ENCODE results near the gene ZNF440. TPM values are rescaled to one million over a fixed set of nuclear protein-coding genes. Genes with fewer than 3 reads are reported as not detected.

Gene ZNF440
- polyA plus RNA-seq, 1 of the 3 experiments (the other 2 are of a cell fraction) = 2.0 TPM

Other genes starting within 250 kb of the ZNF440 start
- gene ACP5, start 236.6 kb upstream of the ZNF440 start, polyA plus RNA-seq (2012; rRNA removed) = 0.87 and 1.6 TPM in 2 replicates
- gene ZNF627, start 216.8 kb upstream of the ZNF440 start, polyA plus RNA-seq (2012; rRNA removed) = 5.8 and 9.1 TPM in 2 replicates
- 1.5 and 2.2 TPM in 2 replicates for gene ZNF823, start 75.3 kb upstream of the ZNF440 start, polyA plus RNA-seq (2012; rRNA removed)
- 3.2 and 5.5 TPM in 2 replicates for gene ZNF441, start 47.3 kb upstream of the ZNF440 start, polyA plus RNA-seq (2012; rRNA removed)
- 0.77 and 1.6 TPM in 2 replicates for gene ZNF491, start 15.8 kb upstream of the ZNF440 start, polyA plus RNA-seq (2012; rRNA removed)
- 1.7 and 2.1 TPM in 2 replicates for gene ZNF439, start 34.5 kb downstream of the ZNF440 start, polyA plus RNA-seq (2012; rRNA removed)
- gene ZNF69, start 73.5 kb downstream of the ZNF440 start, polyA plus RNA-seq (2012; rRNA removed) = 0.58 and 0.65 TPM in 2 replicates
- gene ZNF700, start 110.8 kb downstream of the ZNF440 start, polyA plus RNA-seq (2012; rRNA removed) = 3.5 and 4.4 TPM in 2 replicates
- gene ZNF763, start 150.8 kb downstream of the ZNF440 start, polyA plus RNA-seq (2012; rRNA removed) = 0.55 and 0.72 TPM in 2 replicates
- 1.9 and 2.1 TPM in 2 replicates for gene ZNF433, start 221.4 kb downstream of the ZNF440 start, polyA plus RNA-seq (2012; rRNA removed)
- gene ZNF878, start 238.7 kb downstream of the ZNF440 start, polyA plus RNA-seq (2012; rRNA removed) = 0.05 TPM in 1 of 2 replicates, not detected in the other

All from SK-N-SH (cell line).